ENCODE measurements around the gene CEND1. TPM values are rescaled to one million over a fixed set of nuclear protein-coding genes. Genes with fewer than 3 reads are reported as not detected.

CEND1 gene
- total and polyA plus RNA-seq, 2 of the 4 experiments (the other 2 are of a cell fraction): 0.90 to 4.0 TPM

GRCh38 chr11:776263-776560 lies 13.7 kb downstream of the CEND1 start:
- peak overlapping the region; percentile 91 for H3K4ac ChIP-seq (ENCODE audit: low read depth, low read length)
- H4K91ac ChIP-seq (ENCODE audit: insufficient read depth, low read depth, low read length): no peak overlapping the region
- H3K18ac ChIP-seq (ENCODE audit: low read depth, low read length): no peak overlapping the region; the same call in 1 of the 2 replicates
- peak overlapping the region; percentile 96 for H3K27ac ChIP-seq (ENCODE audit: insufficient read depth, low read length)
- peak overlapping the region; percentile 99 for H3K4me3 ChIP-seq (ENCODE audit: insufficient read depth, low read depth, low read length)
- DNase-seq (no peak), ATAC-seq (ENCODE audit: low read depth) (no peak)
- peaks cover 53% of the 10 kb centered on the region for H4K20me1 ChIP-seq (ENCODE audit: insufficient read depth, low read length)
- H2AFZ ChIP-seq (replicated peaks; ENCODE audit: low read length, poor library complexity): no peak overlapping the region
- no peak overlapping the region for H2BK120ac ChIP-seq (ENCODE audit: low read depth, low read length)
- H2AK9ac ChIP-seq (replicated peaks; ENCODE audit: low read depth, low read length, poor library complexity): peak overlapping the region; percentile 100
- ChIA-PET POLR2A (ENCODE audit: unreplicated experiment) (no interaction called here), CTCF (no interaction called here)
- peak overlapping the region; percentile 93 for H3K23ac ChIP-seq (ENCODE audit: low read depth, low read length)
- H3K4me1 ChIP-seq (ENCODE audit: control insufficient read depth, insufficient read depth, low read length): peaks cover 13% of the 10 kb centered on the region
- no peak overlapping the region; the same call in 2 of the 3 replicates for H2BK15ac ChIP-seq (ENCODE audit: low read depth, low read length)
- H2BK20ac ChIP-seq (ENCODE audit: low read depth, low read length): no peak overlapping the region
- peak overlapping the region; percentile 30; the same call in 1 of the 2 replicates for H4K5ac ChIP-seq (ENCODE audit: low read depth, low read length)
- no peak for TF ChIP-seq BHLHE40 (IDR thresholded peaks at IDR 0.05; ENCODE audit: low read depth, low read length)
- no peak for TF ChIP-seq RFX5 (IDR thresholded peaks at IDR 0.05; ENCODE audit: low read depth, low read length)
- TF ChIP-seq RAD21 (IDR thresholded peaks at IDR 0.05; ENCODE audit: low read length): no peak
- no peak for TF ChIP-seq RCOR1 (IDR thresholded peaks at IDR 0.05; ENCODE audit: insufficient replicate concordance, low read length)
- TF ChIP-seq MAFK (IDR thresholded peaks at IDR 0.05; ENCODE audit: low read depth, low read length): no peak
- TF ChIP-seq USF2 (IDR thresholded peaks at IDR 0.05; ENCODE audit: low read depth, low read length): no peak
- peak overlapping the region; percentile 99 for H2AK5ac ChIP-seq (ENCODE audit: low read depth, low read length)
- intact Hi-C loops (cut with micrococcal nuclease): no loop called here
- H3K79me1 ChIP-seq (ENCODE audit: low read depth in 1 of 2, low read length in 2 of 2): peaks cover 17 to 71% of the 10 kb centered on the region in 2 experiments
- H3K27me3 ChIP-seq (ENCODE audit: control insufficient read depth, insufficient read depth, low read length): no peaks in the 10 kb centered on the region
- H2BK5ac ChIP-seq (ENCODE audit: low read depth, low read length, poor library complexity, severe bottlenecking): peak overlapping the region; percentile 60
- peak overlapping the region; percentile 56 to 91; a peak in 3 of 4 replicates for H4K8ac ChIP-seq (ENCODE audit: low read depth in 2 of 2, low read length in 2 of 2)
- H3K56ac ChIP-seq (ENCODE audit: extremely low read depth, insufficient read depth, low read length): peak overlapping the region; percentile 41; the same call in 1 of the 2 replicates
- dilution Hi-C loops (cut with HindIII; ENCODE audit: low sequenced_read_pairs, unreplicated experiment): no loop called here
- no peaks in the 10 kb centered on the region for H3K9me3 ChIP-seq (ENCODE audit: control insufficient read depth, insufficient read depth, low read length)
- peak overlapping the region; percentile 77 for H3K14ac ChIP-seq (replicated peaks; ENCODE audit: low read depth, low read length)
- H3K4me2 ChIP-seq (ENCODE audit: low read depth, low read length): peak overlapping the region; percentile 93
- H3K9me1 ChIP-seq (ENCODE audit: insufficient read depth, low read length): peaks cover 11% of the 10 kb centered on the region; the same call in 1 of the 2 replicates
- WGBS, 2 experiments (ENCODE audit: extremely low coverage in 2 of 2, insufficient read length in 1 of 2): 33% methylated on average over 5 of the region's 11 CpGs; no CpG with 5 or more reads in 1 of the 2 experiments
- no TSS peak for BruUV-seq (replicated peaks)
- H3K9ac ChIP-seq (ENCODE audit: low read depth, low read length): peak overlapping the region; percentile 99
- in situ Hi-C loops (cut with MboI; ENCODE audit: low sequenced_read_pairs): no loop called here
- H3K36me3 ChIP-seq (ENCODE audit: control insufficient read depth, insufficient read depth, low read length): peaks cover 36% of the 10 kb centered on the region

Data from IMR-90 (cell line).